Activated naive CD8-positive, alpha-beta T cell treated with anti-CD3 and anti-CD28 coated beads, Interleukin-2, amount 50 U/mL, for 24 hours (primary cell): ENCODE results near the gene KRTAP3-2.

Experiments
- ATAC-seq: fragments of 150-1000 bp; cut with Tn5 transposase; one replicate; pipeline ENCODE4 v1.10.0; 2021
- DNase-seq: peaks from one replicate; pipeline ENCODE4 v3.0.0; 2021
- H3K27ac Mint-ChIP-seq: one replicate; pipeline ENCODE4 v1.8.0; 2021; ENCODE audit warnings: mild to moderate bottlenecking, mixed read lengths
- H3K27me3 Mint-ChIP-seq: one replicate; pipeline ENCODE4 v1.8.0; 2021; ENCODE audit warnings: mixed read lengths
- H3K36me3 Mint-ChIP-seq: one replicate; pipeline ENCODE4 v1.8.0; 2021; ENCODE audit warnings: low read depth, mixed read lengths
- H3K4me1 Mint-ChIP-seq: one replicate; pipeline ENCODE4 v1.8.0; 2021; ENCODE audit warnings: mixed read lengths
- H3K4me3 Mint-ChIP-seq: one replicate; pipeline ENCODE4 v1.8.0; 2021; ENCODE audit warnings: mild to moderate bottlenecking, moderate library complexity, mixed read lengths
- H3K9me3 Mint-ChIP-seq: one replicate; pipeline ENCODE4 v1.8.0; 2021; ENCODE audit warnings: mixed read lengths

The KRTAP3-2 gene

GRCh38 chr17:40996829-40997228, 2.9 kb downstream of the KRTAP3-2 start:
- no peak for ATAC-seq
- Mint-ChIP-seq H3K4me1 (no peaks in the 10 kb centered on the region), H3K27me3 (peaks cover 49% of the 10 kb centered on the region), H3K27ac (no peak overlapping the region), H3K9me3 (no peaks in the 10 kb centered on the region), H3K4me3 (no peak overlapping the region), H3K36me3 (no peaks in the 10 kb centered on the region)
- no peak for DNase-seq

GRCh38 chr17:40995116-40995515, 4.6 kb downstream of the KRTAP3-2 start:
- DNase-seq, result no peak
- H3K27ac Mint-ChIP-seq, result no peak overlapping the region
- H3K36me3 Mint-ChIP-seq, result no peaks in the 10 kb centered on the region
- no peaks in the 10 kb centered on the region for H3K9me3 Mint-ChIP-seq
- H3K4me3 Mint-ChIP-seq, result no peak overlapping the region
- ATAC-seq, result no peak
- H3K4me1 Mint-ChIP-seq, result no peaks in the 10 kb centered on the region
- peaks cover 41% of the 10 kb centered on the region for H3K27me3 Mint-ChIP-seq

GRCh38 chr17:40993839-40994238, 5.9 kb downstream of the KRTAP3-2 start, which contains the start of gene KRTAP3-3:
TSS of gene KRTAP3-3 (minus strand) at chr17:40994164. CDS start at chr17:40994097, 67 bp downstream.
- no peaks in the 10 kb centered on the region for H3K36me3 Mint-ChIP-seq
- no peak within 1 kb of the TSS for H3K4me3 Mint-ChIP-seq
- DNase-seq (no peak), ATAC-seq (no peak)
- no peak within 1 kb of the TSS for H3K27ac Mint-ChIP-seq
- H3K4me1 Mint-ChIP-seq, result no peaks in the 10 kb centered on the region
- no peaks in the 10 kb centered on the region for H3K9me3 Mint-ChIP-seq
- H3K27me3 Mint-ChIP-seq, result peaks cover 37% of the 10 kb centered on the region

- Mint-ChIP-seq H3K36me3 (no peaks in the 10 kb centered on the region), H3K27ac (no peak overlapping the region), H3K9me3 (no peaks in the 10 kb centered on the region), H3K27me3 (peaks cover 32% of the 10 kb centered on the region), H3K4me1 (no peaks in the 10 kb centered on the region), H3K4me3 (no peak overlapping the region)
- DNase-seq (no peak), ATAC-seq (no peak)
Measured at GRCh38 chr17:40993084-40993483, 6.6 kb downstream of the KRTAP3-2 start.

- H3K4me3 Mint-ChIP-seq, result no peak overlapping the region
- H3K36me3 Mint-ChIP-seq, result no peaks in the 10 kb centered on the region
- ATAC-seq, result no peak
- DNase-seq, result no peak
- no peak overlapping the region for H3K27ac Mint-ChIP-seq
- peaks cover 33% of the 10 kb centered on the region for H3K27me3 Mint-ChIP-seq
- H3K4me1 Mint-ChIP-seq, result peaks cover 2% of the 10 kb centered on the region
- H3K9me3 Mint-ChIP-seq, result no peaks in the 10 kb centered on the region
Measured at GRCh38 chr17:40992666-40993065, 7.0 kb downstream of the KRTAP3-2 start.

GRCh38 chr17:40986920-40987319, 12.8 kb downstream of the KRTAP3-2 start:
- Mint-ChIP-seq H3K27me3 (peaks cover 8% of the 10 kb centered on the region), H3K9me3 (no peaks in the 10 kb centered on the region), H3K36me3 (no peaks in the 10 kb centered on the region), H3K27ac (no peak overlapping the region), H3K4me1 (peaks cover 4% of the 10 kb centered on the region), H3K4me3 (no peak overlapping the region)
- DNase-seq (no peak), ATAC-seq (no peak)

GRCh38 chr17:40984226-40984625, 15.5 kb downstream of the KRTAP3-2 start, which contains the start of gene KRT40:
TSS of gene KRT40 (minus strand) at chr17:40984326. CDS start at chr17:40984273, 53 bp downstream.
- Mint-ChIP-seq H3K9me3 (no peaks in the 10 kb centered on the region), H3K36me3 (no peaks in the 10 kb centered on the region), H3K27me3 (peaks cover 11% of the 10 kb centered on the region)

GRCh38 chr17:40981115-40981514, 18.6 kb downstream of the KRTAP3-2 start:
- no peak overlapping the region for H3K4me3 Mint-ChIP-seq
- no peaks in the 10 kb centered on the region for H3K4me1 Mint-ChIP-seq
- DNase-seq (no peak), ATAC-seq (no peak)
- no peak overlapping the region for H3K27ac Mint-ChIP-seq
- peaks cover 7% of the 10 kb centered on the region for H3K27me3 Mint-ChIP-seq
- H3K36me3 Mint-ChIP-seq, result no peaks in the 10 kb centered on the region
- no peaks in the 10 kb centered on the region for H3K9me3 Mint-ChIP-seq

More at GRCh38 chr17:40984226-40984625, 15.5 kb downstream of the KRTAP3-2 start, which contains the start of gene KRT40:
- Mint-ChIP-seq H3K27ac (no peak within 1 kb of the TSS), H3K4me3 (no peak within 1 kb of the TSS), H3K4me1 (peaks cover 4% of the 10 kb centered on the region)
- DNase-seq (no peak), ATAC-seq (no peak)

GRCh38 chr17:40980596-40980995, 19.1 kb downstream of the KRTAP3-2 start:
- Mint-ChIP-seq H3K9me3 (no peaks in the 10 kb centered on the region), H3K36me3 (no peaks in the 10 kb centered on the region), H3K27me3 (peaks cover 8% of the 10 kb centered on the region), H3K4me3 (no peak overlapping the region), H3K4me1 (no peaks in the 10 kb centered on the region), H3K27ac (no peak overlapping the region)
- no peak for DNase-seq
- no peak for ATAC-seq

- H3K4me1 Mint-ChIP-seq, result no peaks in the 10 kb centered on the region
- no peak for DNase-seq
- no peak overlapping the region for H3K4me3 Mint-ChIP-seq
- H3K9me3 Mint-ChIP-seq, result no peaks in the 10 kb centered on the region
- H3K27ac Mint-ChIP-seq, result no peak overlapping the region
- H3K36me3 Mint-ChIP-seq, result no peaks in the 10 kb centered on the region
- no peak for ATAC-seq
- H3K27me3 Mint-ChIP-seq, result peaks cover 12% of the 10 kb centered on the region
Measured at GRCh38 chr17:40980117-40980516, 19.6 kb downstream of the KRTAP3-2 start.

- H3K36me3 Mint-ChIP-seq, result no peaks in the 10 kb centered on the region
- ATAC-seq (no peak), DNase-seq (no peak)
- no peaks in the 10 kb centered on the region for H3K4me1 Mint-ChIP-seq
- H3K27me3 Mint-ChIP-seq, result peaks cover 13% of the 10 kb centered on the region
- H3K27ac Mint-ChIP-seq, result no peak overlapping the region
- no peaks in the 10 kb centered on the region for H3K9me3 Mint-ChIP-seq
- no peak overlapping the region for H3K4me3 Mint-ChIP-seq
Measured at GRCh38 chr17:40978575-40979151, 21.0 kb downstream of the KRTAP3-2 start.

GRCh38 chr17:40975516-40975915, 24.2 kb downstream of the KRTAP3-2 start:
- no peak for DNase-seq
- Mint-ChIP-seq H3K27me3 (peaks cover 11% of the 10 kb centered on the region), H3K4me1 (no peaks in the 10 kb centered on the region), H3K27ac (no peak overlapping the region), H3K4me3 (no peak overlapping the region), H3K9me3 (no peaks in the 10 kb centered on the region), H3K36me3 (no peaks in the 10 kb centered on the region)
- no peak for ATAC-seq

GRCh38 chr17:40974366-40974765, 25.3 kb downstream of the KRTAP3-2 start:
- Mint-ChIP-seq H3K4me3 (no peak overlapping the region), H3K9me3 (no peaks in the 10 kb centered on the region), H3K36me3 (no peaks in the 10 kb centered on the region), H3K27me3 (peaks cover 13% of the 10 kb centered on the region), H3K4me1 (no peaks in the 10 kb centered on the region), H3K27ac (no peak overlapping the region)
- DNase-seq (no peak), ATAC-seq (no peak)

- H3K36me3 Mint-ChIP-seq, result no peaks in the 10 kb centered on the region
Measured at GRCh38 chr17:40967582-40967981, 32.1 kb downstream of the KRTAP3-2 start.

GRCh38 chr17:40966848-40967247, 32.9 kb downstream of the KRTAP3-2 start, which contains the start of gene KRT39:
TSS of gene KRT39 (minus strand) at chr17:40966948. CDS start at chr17:40966856, 92 bp downstream.
- DNase-seq (no peak), ATAC-seq (no peak)
- Mint-ChIP-seq H3K4me1 (no peaks in the 10 kb centered on the region), H3K36me3 (no peaks in the 10 kb centered on the region), H3K27ac (no peak within 1 kb of the TSS), H3K9me3 (peaks cover 3% of the 10 kb centered on the region), H3K27me3 (peaks cover 4% of the 10 kb centered on the region), H3K4me3 (no peak within 1 kb of the TSS)

More at GRCh38 chr17:40967582-40967981, 32.1 kb downstream of the KRTAP3-2 start:
- Mint-ChIP-seq H3K4me1 (no peaks in the 10 kb centered on the region), H3K9me3 (peaks cover 3% of the 10 kb centered on the region), H3K4me3 (no peak overlapping the region), H3K27ac (no peak overlapping the region), H3K27me3 (peaks cover 4% of the 10 kb centered on the region)
- DNase-seq (no peak), ATAC-seq (no peak)
